ENCODE data around the gene S100A9. TPM values are rescaled to one million over a fixed set of nuclear protein-coding genes. Genes with fewer than 3 reads are reported as not detected.

The S100A9 gene
- total RNA-seq, 2 experiments from 2014 or later, result not detected

- ChIA-PET CTCF (interaction anchor here (1.1 to 2.4 kb wide), 4 partner anchors 13 to 137 kb away, joined by 3 to 21 read pairs (median 4); no protein-coding TSS in a partner anchor), POLR2A (no interaction called here)
- Mint-ChIP-seq H3K27ac (no peak overlapping the region), H3K9me3 (no peaks in the 10 kb centered on the region), H3K4me1 (ENCODE audit: low read depth) (peaks cover 5% of the 10 kb centered on the region), H3K36me3 (ENCODE audit: low read depth) (no peaks in the 10 kb centered on the region), H3K27me3 (no peaks in the 10 kb centered on the region), H3K4me3 (no peak overlapping the region)
- TF ChIP-seq CTCF (IDR thresholded peaks at IDR 0.05), result no peak
- DNase-seq (no peak), ATAC-seq (no peak)
- intact Hi-C loops (cut with micrococcal nuclease), result no loop called here
Observed at GRCh38 chr1:153357076-153357852, 390 bp upstream of the S100A9 start.

GRCh38 chr1:153358691-153358975, 979 bp downstream of the S100A9 start:
- H3K27me3 Mint-ChIP-seq, result peaks cover 1% of the 10 kb centered on the region
- H3K36me3 Mint-ChIP-seq (ENCODE audit: low read depth), result no peaks in the 10 kb centered on the region
- H3K4me1 Mint-ChIP-seq (ENCODE audit: low read depth), result peaks cover 5% of the 10 kb centered on the region
- CTCF ChIA-PET, result interaction anchor here (1.4 to 2.4 kb wide), 3 partner anchors 15 to 136 kb away, joined by 4 to 21 read pairs (median 5); no protein-coding TSS in a partner anchor
- POLR2A ChIA-PET, result no interaction called here
- no peak for TF ChIP-seq CTCF (IDR thresholded peaks at IDR 0.05)
- no peaks in the 10 kb centered on the region for H3K9me3 Mint-ChIP-seq
- no peak overlapping the region for H3K4me3 Mint-ChIP-seq
- DNase-seq (no peak), ATAC-seq (no peak)
- no peak overlapping the region for H3K27ac Mint-ChIP-seq
- intact Hi-C loops (cut with micrococcal nuclease), result no loop called here

GRCh38 chr1:153359241-153359640, 1.6 kb downstream of the S100A9 start:
- H3K9me3 Mint-ChIP-seq, result no peaks in the 10 kb centered on the region
- intact Hi-C loops (cut with micrococcal nuclease), result no loop called here

GRCh38 chr1:153360190-153360589, 2.5 kb downstream of the S100A9 start:
- Mint-ChIP-seq H3K4me3 (no peak overlapping the region), H3K27me3 (peaks cover 7% of the 10 kb centered on the region), H3K27ac (no peak overlapping the region), H3K36me3 (ENCODE audit: low read depth) (no peaks in the 10 kb centered on the region), H3K9me3 (no peaks in the 10 kb centered on the region), H3K4me1 (ENCODE audit: low read depth) (peaks cover 5% of the 10 kb centered on the region)
- no peak for TF ChIP-seq CTCF (IDR thresholded peaks at IDR 0.05)
- CTCF ChIA-PET, result no interaction called here
- POLR2A ChIA-PET, result no interaction called here
- DNase-seq (no peak), ATAC-seq (no peak)
- intact Hi-C loops (cut with micrococcal nuclease), result no loop called here

More at GRCh38 chr1:153359241-153359640, 1.6 kb downstream of the S100A9 start:
- Mint-ChIP-seq H3K4me1 (ENCODE audit: low read depth) (peaks cover 5% of the 10 kb centered on the region), H3K27me3 (peaks cover 2% of the 10 kb centered on the region), H3K36me3 (ENCODE audit: low read depth) (no peaks in the 10 kb centered on the region), H3K4me3 (no peak overlapping the region), H3K27ac (no peak overlapping the region)
- no peak for ATAC-seq
- TF ChIP-seq CTCF (IDR thresholded peaks at IDR 0.05), result no peak
- CTCF ChIA-PET, result no interaction called here
- DNase-seq, result no peak
- POLR2A ChIA-PET, result no interaction called here

- Mint-ChIP-seq H3K4me1 (ENCODE audit: low read depth) (peaks cover 5% of the 10 kb centered on the region), H3K36me3 (ENCODE audit: low read depth) (no peaks in the 10 kb centered on the region), H3K4me3 (no peak overlapping the region), H3K27ac (no peak overlapping the region), H3K9me3 (no peaks in the 10 kb centered on the region), H3K27me3 (peaks cover 7% of the 10 kb centered on the region)
- ChIA-PET POLR2A (no interaction called here), CTCF (interaction anchor here (0.6 to 1.9 kb wide), 2 partner anchors 8 to 134 kb away, joined by 3 to 13 read pairs; no protein-coding TSS in a partner anchor)
- no peak for ATAC-seq
- intact Hi-C loops (cut with micrococcal nuclease), result no loop called here
- TF ChIP-seq CTCF (IDR thresholded peaks at IDR 0.05), result no peak
- no peak for DNase-seq
Observed at GRCh38 chr1:153360592-153361479, 3.2 kb downstream of the S100A9 start.
